Peyer's patch (tissue), 4 donors: ENCODE data around the gene TERF2IP. TPM values are rescaled to one million over a fixed set of nuclear protein-coding genes. Genes with fewer than 3 reads are reported as not detected.

Experiments
- DNase-seq, 3 donors: peaks; one replicate each; pipeline ENCODE4 v3.0.0-alpha.2; 2017 to 2019
- H3K27ac ChIP-seq, 4 donors: fragments of 200-600 bp; sonication (generic); one replicate each; pipeline ENCODE4 v1.5.1; 2016 to 2019
- H3K27me3 ChIP-seq, 2 donors: fragments of 200-600 bp; sonication (generic); one replicate each; pipeline ENCODE4 v1.5.1; 2019
- H3K36me3 ChIP-seq, 3 donors: fragments of 200-600 bp; sonication (generic); one replicate each; pipeline ENCODE4 v1.5.1; 2016 to 2019
- H3K4me1 ChIP-seq, 4 donors: fragments of 200-600 bp; sonication (generic); one replicate each; pipeline ENCODE4 v1.5.1; 2016 to 2019
- H3K4me3 ChIP-seq, 4 donors: fragments of 200-600 bp; sonication (generic); 1 replicate in 3 of 4; 2 replicates in 1 of 4; pipeline ENCODE4 v1.5.1; 2016 to 2019; ENCODE audit warnings: mild to moderate bottlenecking in 1 of 4
- H3K9me3 ChIP-seq, 4 donors: fragments of 200-600 bp; sonication (generic); one replicate each; pipeline ENCODE4 v1.5.1; 2016 to 2019; ENCODE audit warnings: mild to moderate bottlenecking in 1 of 4
- CTCF ChIP-seq, 6 experiments: fragments of 450-650 bp in 4 of 6; fragments of 200-600 bp in 2 of 6; sonication (generic) in 1 of 6; IDR thresholded peaks; one replicate each; pipeline ENCODE4 v1.5.1; 2017 to 2019; ENCODE audit warnings: antibody characterized with exemption in 6 of 6, mild to moderate bottlenecking in 3 of 6, moderate library complexity in 1 of 6
- POLR2A ChIP-seq, 2 donors: fragments of 450-650 bp; IDR thresholded peaks; one replicate each; pipeline ENCODE4 v1.5.1; 2017; ENCODE audit warnings: antibody characterized with exemption in 2 of 2, mild to moderate bottlenecking in 2 of 2, moderate library complexity in 2 of 2
- total RNA-seq, 4 donors: library from RNA; depleted of rRNA; stranded (reverse); fragments of >200 nt; gene quantifications; one replicate each; pipeline ENCODE4 v1.1.0, GENCODE V29; 2016

TERF2IP gene
- 10 to 100 TPM; 28.9 to 31.0 (median 30.8) TPM for total RNA-seq

GRCh38 chr16:75647492-75648264 is at the start of gene TERF2IP, which contains the start of gene KARS1:
Gene TERF2IP (plus strand): TSS chr16:75647773. CDS start chr16:75647883, 110 bp downstream.
Gene KARS1 (minus strand): TSS chr16:75647665. CDS start chr16:75647639, 26 bp downstream.
- peaks cover 0 to 50% (median 17%) of the 10 kb centered on the region in 4 donors for H3K4me1 ChIP-seq
- DNase-seq = peak; percentile 92 to 98 (median 95)
- TF ChIP-seq POLR2A (IDR thresholded peaks at IDR 0.05) (peak; percentile 93 to 97), CTCF (IDR thresholded peaks at IDR 0.05) (no peak)
- peaks cover 0 to 14% (median 0%) of the 10 kb centered on the region in 3 donors for H3K36me3 ChIP-seq
- no peaks in the 10 kb centered on the region for H3K9me3 ChIP-seq
- no peaks in the 10 kb centered on the region for H3K27me3 ChIP-seq
- H3K27ac ChIP-seq = peak within 1 kb of the TSS; percentile 91 to 97 (median 96)
- peak within 1 kb of the TSS; percentile 71 to 94 (median 92) for H3K4me3 ChIP-seq

GRCh38 chr16:75599452-75600277 is 47.9 kb upstream of the TERF2IP start:
- no peak for TF ChIP-seq CTCF (IDR thresholded peaks at IDR 0.05)
- no peak for TF ChIP-seq POLR2A (IDR thresholded peaks at IDR 0.05)
- Histone ChIP-seq H3K9me3 (no peaks in the 10 kb centered on the region), H3K27ac (no peak overlapping the region), H3K4me1 (no peaks in the 10 kb centered on the region), H3K27me3 (no peaks in the 10 kb centered on the region), H3K36me3 (peaks cover 0 to 60% (median 0%) of the 10 kb centered on the region in 3 donors), H3K4me3 (no peak overlapping the region)
- DNase-seq = no peak

- no peaks in the 10 kb centered on the region for H3K9me3 ChIP-seq
- peaks cover 0 to 77% (median 0%) of the 10 kb centered on the region in 3 donors for H3K36me3 ChIP-seq
- H3K27ac ChIP-seq = no peak overlapping the region
- H3K27me3 ChIP-seq = no peaks in the 10 kb centered on the region
- H3K4me1 ChIP-seq = no peaks in the 10 kb centered on the region
- TF ChIP-seq POLR2A (IDR thresholded peaks at IDR 0.05) (no peak), CTCF (IDR thresholded peaks at IDR 0.05) (no peak)
- no peak for DNase-seq
- no peak overlapping the region for H3K4me3 ChIP-seq
These were observed 44.3 kb upstream of the TERF2IP start for GRCh38 chr16:75603241-75603640.

GRCh38 chr16:75606507-75606906 is 41.1 kb upstream of the TERF2IP start:
- H3K4me3 ChIP-seq = no peak overlapping the region
- no peak overlapping the region for H3K27ac ChIP-seq
- no peaks in the 10 kb centered on the region for H3K9me3 ChIP-seq
- DNase-seq = no peak
- peaks cover 0 to 84% (median 0%) of the 10 kb centered on the region in 3 donors for H3K36me3 ChIP-seq
- no peaks in the 10 kb centered on the region for H3K27me3 ChIP-seq
- no peak for TF ChIP-seq POLR2A (IDR thresholded peaks at IDR 0.05)
- TF ChIP-seq CTCF (IDR thresholded peaks at IDR 0.05) = no peak
- no peaks in the 10 kb centered on the region for H3K4me1 ChIP-seq

GRCh38 chr16:75614066-75614897 is 33.3 kb upstream of the TERF2IP start:
- Histone ChIP-seq H3K36me3 (peaks cover 0 to 72% (median 0%) of the 10 kb centered on the region in 3 donors), H3K9me3 (no peaks in the 10 kb centered on the region), H3K27ac (no peak overlapping the region), H3K27me3 (no peaks in the 10 kb centered on the region), H3K4me1 (no peaks in the 10 kb centered on the region), H3K4me3 (no peak overlapping the region)
- DNase-seq = no peak
- TF ChIP-seq CTCF (IDR thresholded peaks at IDR 0.05) (no peak), POLR2A (IDR thresholded peaks at IDR 0.05) (no peak)
